GM12864 (cell line): ENCODE results near the gene MYO15B.
A peak's percentile ranks its signal among the peaks of the same experiment; 100 is the strongest.

Experiments
- DNase-seq: peaks from one replicate; pipeline ENCODE4 v3.0.0-alpha.2; 2011; ENCODE audit warnings: low read depth
- H3K4me3 ChIP-seq: 2 replicates; pipeline ENCODE4 v1.5.1; 2011; ENCODE audit warnings: mild to moderate bottlenecking, low read depth, low read length, control low read depth
- CTCF ChIP-seq: IDR thresholded peaks from 2 replicates; pipeline ENCODE4 v1.5.1; 2011; ENCODE audit warnings: low read depth, mild to moderate bottlenecking, moderate library complexity, low read length, control low read depth, inconsistent platforms; ENCODE audit errors: missing control alignments

MYO15B gene

GRCh38 chr17:75650874-75651273 lies 63.3 kb downstream of the MYO15B start:
- TF ChIP-seq CTCF: no peak
- H3K4me3 ChIP-seq: no peak overlapping the region
- no peak for DNase-seq

GRCh38 chr17:75652341-75652740 lies 64.7 kb downstream of the MYO15B start:
- no peak for TF ChIP-seq CTCF
- H3K4me3 ChIP-seq: no peak overlapping the region
- no peak for DNase-seq

GRCh38 chr17:75652934-75653549 lies 65.4 kb downstream of the MYO15B start:
- no peak for DNase-seq
- no peak overlapping the region for H3K4me3 ChIP-seq
- TF ChIP-seq CTCF: peak; percentile 87

- no peak for TF ChIP-seq CTCF
These were observed 66.6 kb downstream of the MYO15B start for GRCh38 chr17:75654176-75654575.

GRCh38 chr17:75658237-75658636 lies 70.6 kb downstream of the MYO15B start:
- no peak for DNase-seq
- TF ChIP-seq CTCF: no peak
- no peak overlapping the region for H3K4me3 ChIP-seq

More at GRCh38 chr17:75654176-75654575, 66.6 kb downstream of the MYO15B start:
- DNase-seq: no peak
- H3K4me3 ChIP-seq: no peak overlapping the region

GRCh38 chr17:75661531-75661930 lies 73.9 kb downstream of the MYO15B start:
- no peak for DNase-seq
- H3K4me3 ChIP-seq: no peak overlapping the region
- no peak for TF ChIP-seq CTCF

- no peak for DNase-seq
- no peak for TF ChIP-seq CTCF
These were observed 74.9 kb downstream of the MYO15B start for GRCh38 chr17:75662511-75662910.

More at GRCh38 chr17:75662511-75662910, 74.9 kb downstream of the MYO15B start:
- H3K4me3 ChIP-seq: no peak overlapping the region
